Raji (cell line): ENCODE results near the gene KCNA5.

ENCODE experiments used
- POLR2A ChIP-seq: IDR thresholded peaks from 2 replicates; pipeline ENCODE4 v1.6.1; 2011; ENCODE audit warnings: low read depth, low read length, control low read depth; ENCODE audit not compliant: insufficient read depth

The KCNA5 gene

GRCh38 chr12:5068126-5068525 lies 24.4 kb downstream of the KCNA5 start:
- no peak for TF ChIP-seq POLR2A

GRCh38 chr12:5068619-5069018 lies 24.9 kb downstream of the KCNA5 start:
- no peak for TF ChIP-seq POLR2A

GRCh38 chr12:5070090-5070489 lies 26.4 kb downstream of the KCNA5 start:
- no peak for TF ChIP-seq POLR2A

GRCh38 chr12:5071496-5071895 lies 27.8 kb downstream of the KCNA5 start:
- no peak for TF ChIP-seq POLR2A

GRCh38 chr12:5072311-5072710 lies 28.6 kb downstream of the KCNA5 start:
- TF ChIP-seq POLR2A: no peak

- no peak for TF ChIP-seq POLR2A
Measured at GRCh38 chr12:5073054-5073453, 29.4 kb downstream of the KCNA5 start.

- no peak for TF ChIP-seq POLR2A
Measured at GRCh38 chr12:5073853-5074252, 30.2 kb downstream of the KCNA5 start.

- TF ChIP-seq POLR2A: no peak
Measured at GRCh38 chr12:5076761-5077160, 33.1 kb downstream of the KCNA5 start.

GRCh38 chr12:5078423-5078822 lies 34.7 kb downstream of the KCNA5 start:
- no peak for TF ChIP-seq POLR2A

- TF ChIP-seq POLR2A: no peak
Measured at GRCh38 chr12:5081016-5081415, 37.3 kb downstream of the KCNA5 start.

- no peak for TF ChIP-seq POLR2A
Measured at GRCh38 chr12:5083955-5084849, 40.5 kb downstream of the KCNA5 start.

GRCh38 chr12:5085896-5086295 lies 42.2 kb downstream of the KCNA5 start:
- TF ChIP-seq POLR2A: no peak

GRCh38 chr12:5087831-5088554 lies 44.3 kb downstream of the KCNA5 start:
- no peak for TF ChIP-seq POLR2A

- no peak for TF ChIP-seq POLR2A
Measured at GRCh38 chr12:5088586-5089264, 45.0 kb downstream of the KCNA5 start.

- TF ChIP-seq POLR2A: no peak
Measured at GRCh38 chr12:5094551-5094950, 50.9 kb downstream of the KCNA5 start.

GRCh38 chr12:5094986-5095385 lies 51.3 kb downstream of the KCNA5 start:
- TF ChIP-seq POLR2A: no peak
